ENCODE measurements around the gene SEC11A.

DNA sequence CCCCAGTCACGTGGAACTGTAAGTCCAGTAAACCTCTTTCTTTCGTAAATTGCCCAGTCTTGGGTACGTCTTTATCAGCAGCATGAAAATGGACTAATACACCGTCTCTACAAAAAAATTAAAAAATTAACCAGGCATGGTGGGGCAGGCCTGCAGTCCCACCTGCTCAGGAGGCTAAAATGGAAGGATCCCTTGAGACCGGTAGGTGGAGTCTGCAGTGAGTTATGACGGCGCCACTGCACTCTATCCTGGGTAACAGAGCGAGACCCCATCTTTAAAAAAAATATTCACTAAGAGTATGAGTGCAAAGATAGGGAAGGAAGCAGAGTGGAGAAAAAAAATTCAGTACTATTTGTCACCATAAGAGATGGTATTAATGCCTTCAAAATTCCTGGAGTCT, 25.6 kb downstream of the SEC11A start:
- no peak for TF ChIP-seq CTCF (conservative IDR thresholded peaks at IDR 0.05; ENCODE audit: low read depth, low read length)
- TF ChIP-seq EZH2 (IDR thresholded peaks at IDR 0.05; ENCODE audit: low read length, unreplicated experiment) = no peak
- no peak for TF ChIP-seq EZH2phosphoT487 (IDR thresholded peaks at IDR 0.05; ENCODE audit: borderline replicate concordance, low read length)

All from PC-3 (cell line).